Skeletal muscle tissue (tissue), 4 donors: ENCODE measurements around the gene TRIB2. TPM values are rescaled to one million over a fixed set of nuclear protein-coding genes. Genes with fewer than 3 reads are reported as not detected.
"Not testable (repeated sequence)": the region's sequence is repeated elsewhere in the genome, so short reads cannot be mapped to it uniquely, and the experiment has no call there.

ENCODE experiments used
- H3K27ac ChIP-seq: one replicate; pipeline ENCODE4 v1.7.0; 2013; ENCODE audit warnings: mild to moderate bottlenecking, low read depth, low read length, inconsistent platforms
- H3K27me3 ChIP-seq, 3 donors: one replicate each; pipeline ENCODE4 v1.7.0; 2013; ENCODE audit warnings: low read length in 3 of 3; ENCODE audit not compliant: control insufficient read depth in 3 of 3, insufficient read depth in 3 of 3
- H3K36me3 ChIP-seq, 3 donors: one replicate each; pipeline ENCODE4 v1.7.0; 2013; ENCODE audit warnings: low read length in 3 of 3; ENCODE audit not compliant: control insufficient read depth in 3 of 3, insufficient read depth in 3 of 3
- H3K4me1 ChIP-seq, 3 donors: one replicate each; pipeline ENCODE4 v1.7.0; 2013; ENCODE audit warnings: low read length in 3 of 3, mild to moderate bottlenecking in 3 of 3; ENCODE audit not compliant: control insufficient read depth in 3 of 3, insufficient read depth in 3 of 3
- H3K4me3 ChIP-seq, 3 donors: one replicate each; pipeline ENCODE4 v1.7.0; 2013; ENCODE audit warnings: low read length in 3 of 3
- H3K9ac ChIP-seq, 3 donors: one replicate each; pipeline ENCODE4 v1.7.0; 2013; ENCODE audit warnings: low read length in 3 of 3, mild to moderate bottlenecking in 3 of 3, moderate library complexity in 2 of 3, low read depth in 1 of 3
- H3K9me3 ChIP-seq, 3 donors: one replicate each; pipeline ENCODE4 v1.7.0; 2013; ENCODE audit warnings: low read length in 3 of 3; ENCODE audit not compliant: control insufficient read depth in 3 of 3
- total RNA-seq: library from RNA; depleted of rRNA; stranded (reverse); fragments of >200 nt; gene quantifications from one replicate; pipeline ENCODE4 v1.2.3, GENCODE V29; 2014
- donor health status: Osteomylitis.

TRIB2 gene
- total RNA-seq, 1 donor from 2014 or later, result 38.1 TPM

DNA sequence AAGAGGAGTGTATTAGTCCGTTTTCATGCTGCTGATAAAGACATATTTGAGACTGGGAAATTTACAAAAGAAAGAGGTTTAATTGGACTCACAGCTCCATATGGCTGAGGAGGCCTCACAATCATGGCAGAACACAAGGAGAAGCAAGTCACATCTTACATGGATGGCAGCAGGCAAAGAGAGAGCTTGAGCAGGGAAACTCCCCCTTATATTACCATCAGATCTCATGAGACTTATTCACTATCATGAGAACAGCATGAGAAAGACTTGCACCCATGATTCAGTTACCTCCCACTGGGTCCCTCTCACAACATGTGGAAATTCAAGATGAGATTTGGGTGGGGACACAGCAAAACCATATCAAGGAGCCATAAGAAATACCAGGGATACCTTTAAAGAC, 36.6 kb upstream of the TRIB2 start:
- not testable (repeated sequence) for H3K27me3 ChIP-seq, H3K27ac ChIP-seq, H3K36me3 ChIP-seq, H3K9ac ChIP-seq, H3K9me3 ChIP-seq, H3K4me1 ChIP-seq, H3K4me3 ChIP-seq

DNA sequence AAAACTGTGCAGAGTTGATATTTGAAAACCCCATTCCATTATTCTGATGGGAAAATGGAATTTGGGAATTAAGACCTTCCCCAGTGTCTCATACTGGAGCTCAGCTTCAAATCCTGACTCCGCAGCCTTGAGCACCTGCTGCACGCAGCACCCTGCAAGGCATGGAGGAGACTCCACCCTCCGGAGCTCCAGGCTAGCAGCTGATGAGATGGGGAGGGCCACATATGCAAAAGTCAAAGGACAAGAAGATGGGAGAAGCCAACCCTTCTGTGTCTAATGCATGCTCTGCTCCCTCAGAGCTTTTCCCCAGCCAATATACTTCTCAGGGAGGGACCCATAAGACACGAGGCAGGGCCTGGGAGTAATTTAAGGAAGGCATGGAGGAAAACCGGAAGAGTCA, 34.7 kb upstream of the TRIB2 start:
- H3K27ac ChIP-seq, result no peak overlapping the region
- H3K9me3 ChIP-seq, result no peaks in the 10 kb centered on the region
- no peaks in the 10 kb centered on the region for H3K27me3 ChIP-seq
- H3K4me3 ChIP-seq, result no peak overlapping the region
- H3K4me1 ChIP-seq, result peaks cover 4 to 11% (median 9%) of the 10 kb centered on the region in 3 donors
- H3K36me3 ChIP-seq, result no peaks in the 10 kb centered on the region
- no peak overlapping the region for H3K9ac ChIP-seq

DNA sequence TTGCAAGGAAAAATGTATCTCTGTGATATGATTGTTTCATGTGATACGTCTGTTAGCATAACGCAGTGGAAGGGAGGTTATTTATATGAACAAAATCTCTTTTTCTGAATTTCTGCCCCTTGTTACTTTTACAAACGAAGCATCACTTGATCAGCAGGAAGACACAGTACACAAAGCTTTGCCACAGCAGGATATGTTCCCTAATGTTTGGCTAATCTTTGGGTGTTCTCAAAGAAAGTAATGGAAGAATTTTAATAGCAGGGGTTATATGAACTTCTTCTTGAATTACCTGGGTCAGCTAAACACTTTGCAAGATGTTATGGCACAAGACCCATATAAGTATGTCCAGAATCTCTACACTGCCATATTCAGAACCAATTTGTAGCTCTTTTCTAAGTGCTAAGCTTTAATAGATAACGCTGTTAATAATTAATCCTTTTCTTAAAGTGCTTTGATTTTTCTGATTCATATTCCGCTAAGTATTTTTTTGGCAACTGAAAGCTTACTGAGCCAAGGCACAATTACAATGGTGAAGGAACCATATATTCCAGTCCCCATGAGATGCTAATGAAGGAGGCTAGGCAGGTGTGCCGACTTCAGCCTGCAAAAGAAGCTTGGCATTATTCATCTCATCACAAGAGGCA, 33.2 kb upstream of the TRIB2 start:
- Histone ChIP-seq H3K4me1 (peaks cover 4 to 11% (median 9%) of the 10 kb centered on the region in 3 donors), H3K4me3 (no peak overlapping the region), H3K27me3 (no peaks in the 10 kb centered on the region), H3K36me3 (no peaks in the 10 kb centered on the region), H3K9me3 (no peaks in the 10 kb centered on the region), H3K27ac (no peak overlapping the region), H3K9ac (no peak overlapping the region)

DNA sequence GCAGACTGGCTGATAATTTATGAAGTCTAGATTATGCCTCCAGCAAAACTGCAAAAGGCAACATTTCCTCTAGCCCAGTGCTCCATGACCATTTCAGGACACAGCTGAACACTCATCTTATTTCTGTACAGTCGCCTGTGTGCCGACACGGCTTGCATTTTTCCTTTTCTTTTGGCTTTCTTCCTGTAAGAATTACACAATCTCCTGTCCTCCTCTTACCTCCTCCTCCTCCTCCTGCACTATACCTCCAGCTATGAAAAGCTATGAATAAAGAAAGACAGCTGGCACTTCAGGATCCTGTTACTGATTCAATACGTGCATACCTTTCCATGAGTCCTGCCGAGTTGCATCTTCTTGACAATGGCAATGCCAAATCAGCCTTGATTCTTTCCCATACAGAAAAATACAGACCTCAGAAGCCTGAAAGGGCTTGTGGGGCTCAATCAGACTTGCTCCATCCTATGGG, 32.2 kb upstream of the TRIB2 start:
- H3K36me3 ChIP-seq, result no peaks in the 10 kb centered on the region
- H3K4me3 ChIP-seq, result no peak overlapping the region
- H3K4me1 ChIP-seq, result peaks cover 4 to 11% (median 9%) of the 10 kb centered on the region in 3 donors
- H3K9ac ChIP-seq, result peak overlapping the region in 1 of 3 donors; percentile 33
- no peaks in the 10 kb centered on the region for H3K27me3 ChIP-seq
- no peak overlapping the region for H3K27ac ChIP-seq
- no peaks in the 10 kb centered on the region for H3K9me3 ChIP-seq

DNA sequence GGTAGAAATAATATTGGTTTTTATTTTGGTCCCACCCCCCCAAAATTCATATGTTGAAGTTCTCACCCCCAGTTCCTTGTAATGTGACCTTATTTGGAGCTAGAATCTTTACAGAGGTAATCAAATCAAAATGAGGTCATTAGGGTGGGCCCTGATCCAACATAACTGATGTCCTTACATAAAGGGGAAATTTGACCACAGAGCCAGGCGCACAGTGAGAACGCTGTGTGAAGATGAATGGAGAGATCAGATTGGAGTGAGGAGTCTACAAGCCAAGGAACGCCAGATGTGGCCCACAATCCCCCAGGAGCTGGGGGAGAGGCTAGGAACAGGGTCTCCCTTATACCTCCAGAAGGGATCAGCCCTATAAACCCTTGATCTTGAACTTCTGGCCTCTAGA, 31.6 kb upstream of the TRIB2 start:
- no peaks in the 10 kb centered on the region for H3K36me3 ChIP-seq

DNA sequence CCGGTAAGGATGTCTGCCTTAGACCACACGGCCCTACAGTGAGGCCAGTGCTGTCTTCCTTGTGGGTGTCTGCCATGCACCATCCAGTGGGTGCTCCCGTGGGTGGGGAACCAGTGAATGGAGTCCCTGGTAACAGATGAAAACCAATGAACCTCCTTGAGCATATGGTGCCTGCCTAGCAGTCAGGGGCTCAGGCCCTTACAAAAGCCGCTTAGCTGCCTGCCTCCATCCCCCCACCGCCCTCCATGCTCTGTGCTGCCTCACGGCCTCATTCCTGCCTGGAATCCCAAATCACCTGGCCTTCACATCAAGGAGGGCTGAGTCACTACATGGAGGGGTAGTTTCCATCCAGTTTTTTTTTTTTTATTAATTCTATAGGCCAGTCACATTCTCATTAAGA, 30.8 kb upstream of the TRIB2 start:
- Histone ChIP-seq H3K27me3 (no peaks in the 10 kb centered on the region), H3K9ac (no peak overlapping the region), H3K9me3 (peaks cover 0 to 4% (median 2%) of the 10 kb centered on the region in 3 donors), H3K4me1 (peaks cover 4 to 11% (median 9%) of the 10 kb centered on the region in 3 donors), H3K27ac (no peak overlapping the region), H3K36me3 (no peaks in the 10 kb centered on the region), H3K4me3 (no peak overlapping the region)

More for the DNA sequence above, 31.6 kb upstream of the TRIB2 start:
- H3K27ac ChIP-seq, result no peak overlapping the region
- peaks cover 0 to 4% (median 2%) of the 10 kb centered on the region in 3 donors for H3K9me3 ChIP-seq
- no peak overlapping the region for H3K9ac ChIP-seq
- no peaks in the 10 kb centered on the region for H3K27me3 ChIP-seq
- peaks cover 4 to 11% (median 9%) of the 10 kb centered on the region in 3 donors for H3K4me1 ChIP-seq
- no peak overlapping the region for H3K4me3 ChIP-seq

DNA sequence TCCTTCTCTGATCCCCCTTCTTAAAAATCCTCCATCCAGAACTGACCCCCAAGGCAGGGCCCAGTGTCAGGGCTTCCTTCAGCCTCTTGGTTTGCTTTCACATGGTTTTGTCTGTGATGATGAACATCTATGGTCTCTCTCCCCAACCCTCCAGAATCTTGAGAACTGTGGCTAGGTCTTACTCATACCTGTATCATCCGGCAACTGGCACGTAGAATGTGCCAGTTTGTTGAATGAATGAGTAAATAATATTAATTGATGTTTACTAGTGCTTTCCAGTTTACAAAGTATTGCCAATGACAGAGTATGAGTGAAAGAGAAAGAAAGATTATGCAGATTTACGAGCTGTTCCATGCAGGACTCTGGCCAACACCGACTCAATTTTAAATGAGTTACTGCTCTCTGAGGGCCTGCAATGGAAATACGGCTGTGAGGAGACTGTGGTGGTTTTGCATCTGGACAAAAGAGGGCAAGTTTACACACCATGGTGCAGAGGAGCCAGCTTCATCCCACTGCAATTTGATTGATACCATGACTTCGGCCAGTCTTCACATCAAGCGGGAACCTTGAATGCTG, 29.9 kb upstream of the TRIB2 start:
- no peaks in the 10 kb centered on the region for H3K27me3 ChIP-seq
- H3K9ac ChIP-seq, result no peak overlapping the region
- peaks cover 0 to 6% (median 2%) of the 10 kb centered on the region in 3 donors for H3K9me3 ChIP-seq
- no peaks in the 10 kb centered on the region for H3K36me3 ChIP-seq
- no peak overlapping the region for H3K27ac ChIP-seq
- H3K4me3 ChIP-seq, result no peak overlapping the region
- peaks cover 4 to 11% (median 9%) of the 10 kb centered on the region in 3 donors for H3K4me1 ChIP-seq

DNA sequence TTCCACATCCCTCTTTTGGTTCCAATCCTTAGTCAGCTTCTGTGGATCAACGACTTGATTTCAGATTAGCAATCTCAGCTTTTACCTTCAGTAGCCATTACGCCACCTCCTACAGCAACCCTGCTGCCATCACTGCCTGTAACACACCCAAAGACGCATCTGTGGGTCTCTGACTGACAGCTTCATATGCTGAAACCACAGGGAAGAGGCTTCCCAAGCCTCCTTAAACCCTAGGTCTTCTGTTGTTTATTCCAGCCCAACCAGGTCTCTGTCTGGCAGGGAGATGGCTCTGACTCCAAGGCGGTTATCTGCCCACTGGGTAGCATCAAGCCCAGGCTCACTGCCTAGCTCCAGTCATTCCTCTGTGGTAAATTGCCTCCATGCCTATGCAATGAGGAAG, 28.6 kb upstream of the TRIB2 start:
- peaks cover 4 to 11% (median 9%) of the 10 kb centered on the region in 3 donors for H3K4me1 ChIP-seq
- H3K9ac ChIP-seq, result no peak overlapping the region
- H3K27me3 ChIP-seq, result no peaks in the 10 kb centered on the region
- no peak overlapping the region for H3K27ac ChIP-seq
- peaks cover 0 to 6% (median 2%) of the 10 kb centered on the region in 3 donors for H3K9me3 ChIP-seq
- H3K36me3 ChIP-seq, result no peaks in the 10 kb centered on the region
- H3K4me3 ChIP-seq, result no peak overlapping the region

DNA sequence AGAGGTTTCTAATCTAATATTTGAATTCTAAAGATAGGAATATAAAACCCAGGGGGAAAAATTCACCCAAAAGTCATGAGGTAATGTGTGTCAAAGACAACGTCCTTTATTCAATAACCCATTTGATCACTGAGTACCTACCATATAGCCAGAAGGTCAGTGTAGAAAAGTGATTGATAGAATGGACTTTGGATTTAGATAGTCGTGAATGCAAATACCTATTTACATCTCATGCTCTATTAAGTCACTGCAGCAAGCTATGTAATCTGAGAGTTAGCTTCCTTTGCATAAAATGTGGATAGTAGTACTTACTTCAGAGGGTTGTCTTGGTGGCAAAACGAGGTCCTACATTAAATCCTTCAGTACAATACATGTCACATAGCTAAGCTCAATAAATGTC, 27.8 kb upstream of the TRIB2 start:
- Histone ChIP-seq H3K9ac (no peak overlapping the region), H3K9me3 (peaks cover 0 to 6% (median 2%) of the 10 kb centered on the region in 3 donors), H3K36me3 (no peaks in the 10 kb centered on the region), H3K27me3 (no peaks in the 10 kb centered on the region), H3K4me1 (peaks cover 4 to 11% (median 9%) of the 10 kb centered on the region in 3 donors), H3K4me3 (no peak overlapping the region), H3K27ac (no peak overlapping the region)

DNA sequence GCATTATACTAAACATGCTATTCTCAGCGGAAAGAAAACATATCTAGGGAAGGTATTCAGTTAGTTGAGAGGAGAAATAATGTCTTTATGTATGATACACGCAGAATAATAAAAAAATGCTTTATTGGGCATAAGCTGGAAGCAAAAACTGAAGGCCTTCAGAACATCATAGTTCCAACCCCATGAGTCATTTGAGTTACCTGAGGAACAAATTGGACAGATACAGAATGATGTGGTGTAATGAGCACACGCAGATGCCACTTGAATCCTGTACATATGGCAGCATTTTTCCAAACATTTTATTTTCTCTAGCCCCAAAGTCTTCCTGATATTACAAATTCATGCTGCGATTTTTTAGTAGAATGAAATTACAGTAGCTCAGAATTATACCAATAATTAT, 23.2 kb upstream of the TRIB2 start:
- Histone ChIP-seq H3K4me1 (no peaks in the 10 kb centered on the region), H3K36me3 (no peaks in the 10 kb centered on the region), H3K4me3 (no peak overlapping the region), H3K9ac (no peak overlapping the region), H3K27ac (no peak overlapping the region), H3K27me3 (no peaks in the 10 kb centered on the region), H3K9me3 (peaks cover 0 to 6% (median 2%) of the 10 kb centered on the region in 3 donors)
